Peyer's patch (tissue), 4 donors: Measurements from ENCODE around the gene GULP1. TPM values are rescaled to one million over a fixed set of nuclear protein-coding genes. Genes with fewer than 3 reads are reported as not detected.

ENCODE experiments used
- DNase-seq, 3 donors: peaks; one replicate each; pipeline ENCODE4 v3.0.0-alpha.2; 2017 to 2019
- H3K27ac ChIP-seq, 4 donors: fragments of 200-600 bp; sonication (generic); one replicate each; pipeline ENCODE4 v1.5.1; 2016 to 2019
- H3K27me3 ChIP-seq, 2 donors: fragments of 200-600 bp; sonication (generic); one replicate each; pipeline ENCODE4 v1.5.1; 2019
- H3K36me3 ChIP-seq, 3 donors: fragments of 200-600 bp; sonication (generic); one replicate each; pipeline ENCODE4 v1.5.1; 2016 to 2019
- H3K4me1 ChIP-seq, 4 donors: fragments of 200-600 bp; sonication (generic); one replicate each; pipeline ENCODE4 v1.5.1; 2016 to 2019
- H3K4me3 ChIP-seq, 4 donors: fragments of 200-600 bp; sonication (generic); 1 replicate in 3 of 4; 2 replicates in 1 of 4; pipeline ENCODE4 v1.5.1; 2016 to 2019; ENCODE audit warnings: mild to moderate bottlenecking in 1 of 4
- H3K9me3 ChIP-seq, 4 donors: fragments of 200-600 bp; sonication (generic); one replicate each; pipeline ENCODE4 v1.5.1; 2016 to 2019; ENCODE audit warnings: mild to moderate bottlenecking in 1 of 4
- POLR2A ChIP-seq, 2 donors: fragments of 450-650 bp; IDR thresholded peaks; one replicate each; pipeline ENCODE4 v1.5.1; 2017; ENCODE audit warnings: antibody characterized with exemption in 2 of 2, mild to moderate bottlenecking in 2 of 2, moderate library complexity in 2 of 2
- total RNA-seq, 4 donors: library from RNA; depleted of rRNA; stranded (reverse); fragments of >200 nt; gene quantifications; one replicate each; pipeline ENCODE4 v1.1.0, GENCODE V29; 2016
- TF ChIP-seq, protein P1 (sequence below), 6 experiments: fragments of 450-650 bp in 4 of 6; fragments of 200-600 bp in 2 of 6; sonication (generic) in 1 of 6; IDR thresholded peaks; one replicate each; pipeline ENCODE4 v1.5.1; 2017 to 2019; ENCODE audit warnings: antibody characterized with exemption in 6 of 6, mild to moderate bottlenecking in 3 of 6, moderate library complexity in 1 of 6

The GULP1 gene
- total RNA-seq, 4 donors from 2014 or later: 18.8 to 101 (median 29.3) TPM

DNA sequence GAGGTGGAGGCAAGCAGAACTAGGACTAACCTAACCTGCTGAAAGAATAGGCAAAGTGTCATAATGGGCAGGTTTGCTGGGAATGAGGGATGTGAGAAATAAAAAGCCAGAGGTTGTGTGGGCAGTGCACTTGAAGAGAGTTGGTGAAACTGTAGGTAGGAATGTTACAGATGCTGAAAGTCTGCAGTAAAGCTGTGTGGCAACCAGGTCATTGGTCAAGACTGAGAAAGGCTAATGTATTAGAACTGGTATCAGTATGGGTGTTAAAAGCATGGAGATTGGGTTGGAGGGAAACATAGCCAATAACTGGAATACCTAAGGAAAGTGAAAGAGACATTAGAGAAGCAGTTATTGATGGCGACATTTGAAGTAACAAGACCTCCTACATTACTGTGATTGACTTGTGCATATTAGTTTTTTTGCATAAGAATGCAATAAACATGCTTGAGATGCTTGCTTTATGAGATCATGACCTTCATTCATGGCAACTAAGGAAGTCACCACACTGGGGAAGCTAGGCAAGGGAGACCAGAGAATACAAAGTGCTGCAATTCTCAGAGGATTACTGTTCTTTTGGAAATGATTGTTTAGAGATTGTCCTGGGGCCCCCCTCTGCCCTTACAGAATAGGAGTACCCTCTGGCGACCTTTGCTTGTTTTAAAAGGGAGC is 11.8 kb downstream of the GULP1 start:
- no peaks in the 10 kb centered on the region for H3K9me3 ChIP-seq
- no peaks in the 10 kb centered on the region for H3K4me1 ChIP-seq
- H3K36me3 ChIP-seq: no peaks in the 10 kb centered on the region
- TF ChIP-seq, protein P1, sequence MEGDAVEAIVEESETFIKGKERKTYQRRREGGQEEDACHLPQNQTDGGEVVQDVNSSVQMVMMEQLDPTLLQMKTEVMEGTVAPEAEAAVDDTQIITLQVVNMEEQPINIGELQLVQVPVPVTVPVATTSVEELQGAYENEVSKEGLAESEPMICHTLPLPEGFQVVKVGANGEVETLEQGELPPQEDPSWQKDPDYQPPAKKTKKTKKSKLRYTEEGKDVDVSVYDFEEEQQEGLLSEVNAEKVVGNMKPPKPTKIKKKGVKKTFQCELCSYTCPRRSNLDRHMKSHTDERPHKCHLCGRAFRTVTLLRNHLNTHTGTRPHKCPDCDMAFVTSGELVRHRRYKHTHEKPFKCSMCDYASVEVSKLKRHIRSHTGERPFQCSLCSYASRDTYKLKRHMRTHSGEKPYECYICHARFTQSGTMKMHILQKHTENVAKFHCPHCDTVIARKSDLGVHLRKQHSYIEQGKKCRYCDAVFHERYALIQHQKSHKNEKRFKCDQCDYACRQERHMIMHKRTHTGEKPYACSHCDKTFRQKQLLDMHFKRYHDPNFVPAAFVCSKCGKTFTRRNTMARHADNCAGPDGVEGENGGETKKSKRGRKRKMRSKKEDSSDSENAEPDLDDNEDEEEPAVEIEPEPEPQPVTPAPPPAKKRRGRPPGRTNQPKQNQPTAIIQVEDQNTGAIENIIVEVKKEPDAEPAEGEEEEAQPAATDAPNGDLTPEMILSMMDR (IDR thresholded peaks at IDR 0.05): no peak
- no peak for TF ChIP-seq POLR2A (IDR thresholded peaks at IDR 0.05)
- no peak overlapping the region for H3K27ac ChIP-seq
- H3K4me3 ChIP-seq: no peak overlapping the region
- DNase-seq: no peak
- H3K27me3 ChIP-seq: no peaks in the 10 kb centered on the region

DNA sequence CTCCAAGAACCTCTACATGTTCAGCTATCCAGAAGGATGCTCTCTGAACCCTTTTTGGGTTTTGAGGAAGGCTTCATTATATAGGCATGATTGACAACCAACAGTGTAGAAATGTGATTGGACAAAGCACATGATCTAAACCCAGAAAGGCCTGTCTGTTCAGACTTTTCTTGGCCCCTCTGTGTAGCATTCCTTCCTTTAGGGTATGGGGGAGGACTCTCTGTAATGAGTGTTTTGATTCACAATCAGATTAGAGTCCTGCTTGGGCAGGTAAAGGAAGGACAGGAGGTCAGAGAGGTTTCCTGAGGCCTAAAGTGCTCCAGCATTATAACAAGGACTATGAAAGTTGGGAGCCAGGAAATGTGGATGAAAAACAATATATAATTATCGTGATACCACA is 13.6 kb downstream of the GULP1 start:
- Histone ChIP-seq H3K4me1 (no peaks in the 10 kb centered on the region), H3K27me3 (no peaks in the 10 kb centered on the region), H3K9me3 (no peaks in the 10 kb centered on the region), H3K4me3 (no peak overlapping the region), H3K36me3 (no peaks in the 10 kb centered on the region), H3K27ac (no peak overlapping the region)
- no peak for DNase-seq
- no peak for TF ChIP-seq POLR2A (IDR thresholded peaks at IDR 0.05)
- TF ChIP-seq, protein P1 (IDR thresholded peaks at IDR 0.05): no peak

DNA sequence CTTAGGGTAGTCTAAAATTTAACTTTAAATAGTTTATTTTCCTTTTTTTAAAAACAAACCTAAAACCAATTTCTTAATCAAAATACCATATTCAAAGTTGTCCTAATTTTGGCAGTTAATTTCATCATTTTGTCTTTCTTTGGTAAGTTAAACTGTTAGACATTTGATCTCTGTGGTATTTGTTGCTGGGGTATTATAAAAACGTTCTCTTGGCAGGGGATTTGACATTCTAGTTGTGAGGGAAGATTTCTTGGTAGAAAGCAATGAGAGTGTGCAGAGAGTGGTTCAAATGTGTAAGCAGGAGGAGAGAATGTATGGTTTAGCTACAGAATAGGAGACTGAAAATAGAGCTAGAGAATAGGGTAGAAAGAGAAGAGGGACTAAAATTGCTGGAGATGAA is 14.6 kb downstream of the GULP1 start:
- Histone ChIP-seq H3K9me3 (no peaks in the 10 kb centered on the region), H3K27me3 (no peaks in the 10 kb centered on the region), H3K4me3 (no peak overlapping the region), H3K4me1 (no peaks in the 10 kb centered on the region), H3K36me3 (no peaks in the 10 kb centered on the region), H3K27ac (no peak overlapping the region)
- no peak for DNase-seq
- TF ChIP-seq POLR2A (IDR thresholded peaks at IDR 0.05): no peak
- TF ChIP-seq, protein P1 (IDR thresholded peaks at IDR 0.05): no peak

DNA sequence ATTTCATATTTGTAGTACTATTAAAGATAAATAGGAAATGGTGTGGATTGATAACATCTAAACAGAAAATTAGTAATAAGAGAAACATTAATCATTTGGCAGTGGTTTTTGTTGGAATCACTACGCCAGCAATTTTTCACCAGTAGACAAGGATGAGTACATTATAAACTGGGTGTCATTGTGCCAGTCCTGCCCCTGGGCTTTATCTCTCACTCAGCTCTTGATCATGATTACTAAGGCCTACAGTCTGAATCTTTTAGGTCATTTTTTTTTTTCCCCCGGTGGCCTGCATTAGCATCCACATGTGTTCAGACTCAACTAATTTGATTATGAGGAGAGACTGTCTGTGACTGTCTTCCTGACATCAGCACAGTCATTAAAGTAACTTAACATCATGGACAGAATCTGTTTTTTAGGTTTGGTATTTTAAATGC is 16.2 kb downstream of the GULP1 start:
- no peak for DNase-seq
- no peak overlapping the region for H3K27ac ChIP-seq
- H3K36me3 ChIP-seq: no peaks in the 10 kb centered on the region
- H3K4me3 ChIP-seq: no peak overlapping the region
- TF ChIP-seq POLR2A (IDR thresholded peaks at IDR 0.05): no peak
- TF ChIP-seq, protein P1 (IDR thresholded peaks at IDR 0.05): no peak
- H3K9me3 ChIP-seq: no peaks in the 10 kb centered on the region
- H3K27me3 ChIP-seq: no peaks in the 10 kb centered on the region
- H3K4me1 ChIP-seq: no peaks in the 10 kb centered on the region

DNA sequence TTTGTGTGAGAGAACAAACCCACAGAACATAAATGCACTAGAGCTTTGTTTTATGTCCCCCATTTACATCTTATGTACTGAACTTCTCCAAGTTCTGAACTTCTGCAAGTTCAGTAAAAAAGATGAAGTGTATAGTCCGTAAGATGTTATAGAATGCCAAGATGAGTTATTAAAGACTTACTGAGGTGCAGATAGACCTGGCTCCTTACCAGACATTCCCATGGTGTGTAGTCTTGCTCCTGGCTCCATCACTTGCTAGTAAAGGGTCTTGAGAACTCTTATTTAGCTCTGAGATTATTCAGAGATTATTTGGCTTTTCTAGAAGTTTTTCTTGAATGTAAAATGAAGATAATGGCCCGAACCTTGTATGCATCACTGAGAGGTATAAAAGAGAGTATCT is 16.8 kb downstream of the GULP1 start:
- Histone ChIP-seq H3K36me3 (no peaks in the 10 kb centered on the region), H3K4me1 (no peaks in the 10 kb centered on the region), H3K4me3 (no peak overlapping the region), H3K9me3 (no peaks in the 10 kb centered on the region), H3K27ac (no peak overlapping the region), H3K27me3 (no peaks in the 10 kb centered on the region)
- no peak for DNase-seq
- no peak for TF ChIP-seq POLR2A (IDR thresholded peaks at IDR 0.05)
- TF ChIP-seq, protein P1 (IDR thresholded peaks at IDR 0.05): no peak

DNA sequence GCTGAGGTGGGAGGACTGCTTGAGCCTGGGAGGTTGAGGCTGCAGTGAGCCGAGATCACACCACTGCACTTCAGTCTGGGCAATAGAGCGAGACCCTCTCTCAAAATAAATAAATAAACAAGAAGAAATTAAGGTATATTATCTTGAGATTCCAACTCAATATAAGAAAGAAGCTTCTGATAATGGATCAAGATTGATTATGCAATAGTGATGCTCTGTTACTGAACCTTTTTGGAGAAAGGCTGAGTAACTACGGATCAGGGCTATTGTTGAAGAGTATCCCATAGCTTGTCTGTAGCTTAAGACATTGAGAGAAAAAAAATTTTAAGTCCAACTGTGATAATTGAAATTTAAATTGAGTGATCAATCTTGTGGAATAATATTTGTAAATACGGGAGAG is 17.7 kb downstream of the GULP1 start:
- H3K27me3 ChIP-seq: no peaks in the 10 kb centered on the region
- TF ChIP-seq POLR2A (IDR thresholded peaks at IDR 0.05): no peak
- TF ChIP-seq, protein P1 (IDR thresholded peaks at IDR 0.05): no peak
- no peak overlapping the region for H3K4me3 ChIP-seq
- no peaks in the 10 kb centered on the region for H3K9me3 ChIP-seq
- H3K4me1 ChIP-seq: no peaks in the 10 kb centered on the region
- DNase-seq: no peak
- H3K27ac ChIP-seq: no peak overlapping the region
- H3K36me3 ChIP-seq: no peaks in the 10 kb centered on the region
